Measurements from ENCODE around the gene MRTFA. TPM values are rescaled to one million over a fixed set of nuclear protein-coding genes. Genes with fewer than 3 reads are reported as not detected.
A peak's percentile ranks its signal among the peaks of the same experiment; 100 is the strongest.

The MRTFA gene
- polyA plus RNA-seq, 2 of the 4 experiments (the other 2 are of a cell fraction) = 6.8 to 48.3 TPM

DNA sequence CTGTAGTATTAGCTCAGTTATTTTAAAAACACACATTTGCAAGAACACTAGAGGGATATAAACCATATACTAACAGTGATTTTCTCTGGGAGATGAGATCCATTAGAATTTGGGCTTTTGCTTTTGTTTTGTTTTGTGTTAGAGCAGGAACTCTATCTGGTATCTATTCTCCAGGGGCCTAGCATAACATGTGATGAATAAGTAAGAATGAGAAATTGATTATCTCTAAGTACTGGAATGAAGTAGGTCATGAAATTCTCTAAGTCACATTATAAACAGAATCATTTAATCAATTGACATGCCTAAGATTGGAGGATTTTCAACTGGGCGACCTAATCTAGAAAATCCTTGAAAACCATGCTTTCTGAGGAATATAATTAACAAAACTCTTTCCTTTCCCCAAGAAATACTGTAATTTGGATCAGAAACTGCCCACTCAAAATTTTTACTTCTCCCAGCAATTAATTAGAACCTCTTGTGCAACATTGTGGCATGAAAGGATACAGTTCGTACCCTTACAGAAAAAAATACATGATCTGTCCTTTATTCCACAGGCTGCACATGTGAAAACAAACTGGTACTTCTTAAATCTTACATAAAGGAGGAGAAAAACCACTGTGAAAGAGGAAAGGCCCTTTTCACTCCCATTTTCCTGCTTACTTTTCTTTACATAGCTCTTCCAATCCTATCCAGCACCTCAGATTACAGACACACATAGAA is 93.5 kb downstream of the MRTFA start:
- FAIRE-seq = no peak
- ChIA-PET CTCF (interaction anchor here (0.7 to 1.7 kb wide), 2 partner anchors 72 to 88 kb away, joined by 3 to 4 read pairs; no protein-coding TSS in a partner anchor), POLR2A (no interaction called here)
- DNase-seq (ENCODE audit: low read depth in 1 of 2, low spot score in 1 of 2) = no peak
- no peak overlapping the region for H3K4me3 ChIP-seq
- TF ChIP-seq HOXB5 (CRISPR knock-in tag; IDR thresholded peaks at IDR 0.05) (no peak), PHF8 (IDR thresholded peaks at IDR 0.05; ENCODE audit: borderline replicate concordance, low read depth) (no peak), GATA3 (IDR thresholded peaks at IDR 0.05; ENCODE audit: borderline replicate concordance) (no peak), ZC3H11A (IDR thresholded peaks at IDR 0.05) (no peak), RFX5 (IDR thresholded peaks at IDR 0.05) (no peak), CBX8 (IDR thresholded peaks at IDR 0.05) (no peak), MAFK (IDR thresholded peaks at IDR 0.05; ENCODE audit: partially characterized antibody) (no peak), FOXS1 (CRISPR knock-in tag; IDR thresholded peaks at IDR 0.05) (no peak), SREBF2 (IDR thresholded peaks at IDR 0.05) (no peak), JUNB (IDR thresholded peaks at IDR 0.05) (no peak), POLR2A (IDR thresholded peaks at IDR 0.05; ENCODE audit: low read length) (no peak), ZFP36 (IDR thresholded peaks at IDR 0.05; ENCODE audit: borderline replicate concordance, partially characterized antibody) (no peak), POLR2AphosphoS2 (conservative IDR thresholded peaks at IDR 0.05; ENCODE audit: low read length) (no peak), BHLHE40 (IDR thresholded peaks at IDR 0.05; ENCODE audit: low read depth, low read length) (no peak), FOSB (CRISPR knock-in tag; IDR thresholded peaks at IDR 0.05) (no peak)
- TF ChIP-seq, protein P1, sequence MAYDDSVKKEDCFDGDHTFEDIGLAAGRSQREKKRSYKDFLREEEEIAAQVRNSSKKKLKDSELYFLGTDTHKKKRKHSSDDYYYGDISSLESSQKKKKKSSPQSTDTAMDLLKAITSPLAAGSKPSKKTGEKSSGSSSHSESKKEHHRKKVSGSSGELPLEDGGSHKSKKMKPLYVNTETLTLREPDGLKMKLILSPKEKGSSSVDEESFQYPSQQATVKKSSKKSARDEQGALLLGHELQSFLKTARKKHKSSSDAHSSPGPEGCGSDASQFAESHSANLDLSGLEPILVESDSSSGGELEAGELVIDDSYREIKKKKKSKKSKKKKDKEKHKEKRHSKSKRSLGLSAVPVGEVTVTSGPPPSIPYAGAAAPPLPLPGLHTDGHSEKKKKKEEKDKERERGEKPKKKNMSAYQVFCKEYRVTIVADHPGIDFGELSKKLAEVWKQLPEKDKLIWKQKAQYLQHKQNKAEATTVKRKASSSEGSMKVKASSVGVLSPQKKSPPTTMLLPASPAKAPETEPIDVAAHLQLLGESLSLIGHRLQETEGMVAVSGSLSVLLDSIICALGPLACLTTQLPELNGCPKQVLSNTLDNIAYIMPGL (CRISPR knock-in tag; IDR thresholded peaks at IDR 0.05; ENCODE audit: borderline replicate concordance) = no peak
- TF ChIP-seq, protein P2, sequence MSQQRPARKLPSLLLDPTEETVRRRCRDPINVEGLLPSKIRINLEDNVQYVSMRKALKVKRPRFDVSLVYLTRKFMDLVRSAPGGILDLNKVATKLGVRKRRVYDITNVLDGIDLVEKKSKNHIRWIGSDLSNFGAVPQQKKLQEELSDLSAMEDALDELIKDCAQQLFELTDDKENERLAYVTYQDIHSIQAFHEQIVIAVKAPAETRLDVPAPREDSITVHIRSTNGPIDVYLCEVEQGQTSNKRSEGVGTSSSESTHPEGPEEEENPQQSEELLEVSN (IDR thresholded peaks at IDR 0.05; ENCODE audit: borderline replicate concordance, low read depth) = no peak
- TF ChIP-seq, protein P3, sequence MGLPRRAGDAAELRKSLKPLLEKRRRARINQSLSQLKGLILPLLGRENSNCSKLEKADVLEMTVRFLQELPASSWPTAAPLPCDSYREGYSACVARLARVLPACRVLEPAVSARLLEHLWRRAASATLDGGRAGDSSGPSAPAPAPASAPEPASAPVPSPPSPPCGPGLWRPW (IDR thresholded peaks at IDR 0.05) = no peak
- peaks cover 36% of the 10 kb centered on the region for H3K4me1 ChIP-seq
- H3K4me2 ChIP-seq = no peak overlapping the region; the same call in 2 of the 3 replicates
- 88% methylated on average over 2 of the region's 2 CpGs for WGBS (ENCODE audit: missing lambda C conversion rate)
- ATAC-seq = no peak
- no peaks in the 10 kb centered on the region for H3K9me3 ChIP-seq
- H3K27ac ChIP-seq = peak overlapping the region in 1 of 2 experiments; percentile 30; a peak in 1 of 6 replicates

DNA sequence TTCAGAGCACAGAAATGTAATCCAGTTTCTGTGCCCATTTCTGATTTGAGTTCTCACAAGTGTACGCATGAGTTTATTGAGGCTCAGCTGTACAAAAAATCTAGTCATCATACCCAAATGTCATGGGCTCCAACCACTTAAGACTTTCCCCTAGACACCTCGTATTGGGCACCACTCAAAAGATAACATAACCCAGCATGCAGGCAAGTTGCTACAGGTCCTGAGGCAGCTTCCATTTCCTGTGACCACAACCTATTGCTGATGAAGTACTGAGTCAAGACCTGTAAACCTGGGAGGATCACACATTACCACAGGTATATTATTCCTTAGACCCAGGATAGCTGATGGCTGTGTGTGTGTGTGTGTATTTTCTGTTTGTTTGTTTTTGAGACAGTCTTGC is 95.2 kb downstream of the MRTFA start:
- H3K4me3 ChIP-seq = no peak overlapping the region
- WGBS (ENCODE audit: missing lambda C conversion rate) = 73% methylated on average over 2 of the region's 2 CpGs
- peak in 1 of 2 experiments; percentile 24; a peak in 1 of 6 replicates for ATAC-seq
- no peak for DNase-seq (ENCODE audit: low read depth in 1 of 2, low spot score in 1 of 2)
- CTCF ChIA-PET = interaction anchor here (1.5 to 1.7 kb wide), 3 partner anchors 10 to 89 kb away, joined by 3 to 5 read pairs (median 4); no protein-coding TSS in a partner anchor
- no peaks in the 10 kb centered on the region for H3K9me3 ChIP-seq
- no peak overlapping the region; the same call in 2 of the 3 replicates for H3K4me2 ChIP-seq
- TF ChIP-seq, protein P2 (IDR thresholded peaks at IDR 0.05; ENCODE audit: borderline replicate concordance, low read depth) = no peak
- no peak for TF ChIP-seq PHF8 (IDR thresholded peaks at IDR 0.05; ENCODE audit: borderline replicate concordance, low read depth)
- TF ChIP-seq NR3C1 (IDR thresholded peaks at IDR 0.05) = no peak
- no peak for TF ChIP-seq FOSB (CRISPR knock-in tag; IDR thresholded peaks at IDR 0.05)
- TF ChIP-seq POLR2AphosphoS2 (conservative IDR thresholded peaks at IDR 0.05; ENCODE audit: low read length) = no peak
- TF ChIP-seq, protein P3 (IDR thresholded peaks at IDR 0.05) = no peak
- no peak for FAIRE-seq
- peak overlapping the region; percentile 21 to 33; a peak in 4 of 6 replicates for H3K27ac ChIP-seq
- peaks cover 36% of the 10 kb centered on the region for H3K4me1 ChIP-seq
- POLR2A ChIA-PET = interaction anchor here (0.6 kb wide), 1 partner anchor 50 kb away, joined by 5 read pairs; no protein-coding TSS in a partner anchor

Measured in A549 (cell line).